OCI-M1 (cell line): ENCODE data around the gene TCP11L2.
A peak's percentile ranks its signal among the peaks of the same experiment; 100 is the strongest.
"Not testable (repeated sequence)": the region's sequence is repeated elsewhere in the genome, so short reads cannot be mapped to it uniquely, and the experiment has no call there.

ENCODE experiments used
- DNase-seq: peaks from one replicate; lab custom pipeline; 2025; lab: John Stamatoyannopoulos, UW

TCP11L2 gene

DNA sequence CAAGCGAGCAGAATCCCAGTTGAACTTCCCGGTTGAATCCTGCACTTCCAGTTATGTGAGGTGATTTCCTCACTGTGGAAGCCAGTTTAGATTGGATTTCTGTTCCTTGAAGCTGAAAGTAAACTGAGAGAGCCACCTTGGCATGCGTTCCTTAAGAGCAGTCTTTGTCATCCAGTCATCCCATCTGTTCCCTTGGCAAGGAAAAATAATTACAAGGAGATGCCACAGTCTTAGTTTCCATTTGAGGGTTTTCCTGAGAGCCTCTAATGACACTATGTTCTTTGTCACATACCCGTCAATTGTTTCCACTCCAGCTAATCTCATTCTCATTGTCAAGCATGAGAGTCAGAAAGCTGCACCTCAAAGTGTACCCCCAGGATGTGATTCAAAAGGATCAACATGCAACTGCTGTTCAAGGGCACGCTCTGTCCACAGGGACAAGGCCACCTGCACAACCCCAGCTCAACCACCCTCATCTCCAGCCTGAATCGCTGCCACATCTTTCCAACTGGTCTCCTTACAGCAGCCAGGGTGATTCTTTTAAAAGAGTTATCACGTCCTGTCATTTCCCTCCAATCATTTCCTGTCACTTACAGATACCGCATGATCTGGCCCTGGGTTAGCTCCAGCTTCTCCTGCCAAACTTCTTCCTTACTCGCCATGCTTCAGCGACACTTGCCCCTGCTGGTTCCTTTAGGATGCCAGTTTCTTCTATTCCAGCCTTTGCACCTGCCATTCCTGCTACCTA lies 18.0 kb upstream of the TCP11L2 start:
- DNase-seq: no peak

DNA sequence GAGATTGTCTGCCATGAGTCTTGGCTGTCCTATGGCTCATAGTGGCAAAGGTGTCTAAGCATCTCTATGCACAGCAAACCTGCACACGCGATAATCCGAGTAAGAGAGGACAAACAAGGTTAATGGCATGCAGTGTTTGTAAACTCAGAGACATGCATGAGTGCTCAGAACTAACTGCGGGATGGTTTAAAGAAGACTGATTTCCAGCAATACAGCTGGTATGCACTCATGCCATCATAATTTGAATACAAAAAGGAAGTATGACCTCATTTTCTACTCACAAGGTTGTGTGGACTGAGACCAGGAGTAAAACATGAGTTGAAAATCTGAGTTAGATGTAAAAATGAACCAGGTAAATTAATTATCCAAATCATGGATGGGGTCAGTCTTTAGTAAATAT lies 16.6 kb upstream of the TCP11L2 start:
- no peak for DNase-seq

DNA sequence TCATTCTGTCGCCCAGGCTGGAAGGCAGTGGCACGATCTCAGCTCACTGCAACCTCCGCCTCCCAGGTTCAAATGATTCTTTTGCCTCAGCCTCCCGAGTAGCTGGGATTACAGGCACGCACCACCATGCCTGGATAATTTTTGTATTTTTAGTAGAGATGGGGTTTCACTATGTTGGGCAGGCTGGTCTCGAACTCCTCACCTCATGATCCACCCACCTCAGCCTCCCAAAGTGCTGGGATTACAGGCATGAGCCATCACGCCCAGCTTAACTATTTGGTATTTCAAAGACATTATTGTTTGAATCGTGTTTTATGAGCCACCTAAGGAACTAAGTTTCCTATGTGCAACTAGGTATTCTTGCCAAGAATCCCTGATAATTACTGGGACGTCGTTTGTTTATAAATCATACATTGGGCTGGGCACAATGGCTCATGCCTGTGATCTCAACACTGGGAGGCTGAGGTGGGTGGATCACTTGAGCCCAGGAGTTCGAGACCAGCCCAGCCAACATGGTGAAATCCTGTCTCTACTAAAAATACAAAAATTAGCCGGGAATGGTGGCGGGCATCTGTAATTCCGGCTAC lies 15.9 kb upstream of the TCP11L2 start:
- not testable (repeated sequence) for DNase-seq

DNA sequence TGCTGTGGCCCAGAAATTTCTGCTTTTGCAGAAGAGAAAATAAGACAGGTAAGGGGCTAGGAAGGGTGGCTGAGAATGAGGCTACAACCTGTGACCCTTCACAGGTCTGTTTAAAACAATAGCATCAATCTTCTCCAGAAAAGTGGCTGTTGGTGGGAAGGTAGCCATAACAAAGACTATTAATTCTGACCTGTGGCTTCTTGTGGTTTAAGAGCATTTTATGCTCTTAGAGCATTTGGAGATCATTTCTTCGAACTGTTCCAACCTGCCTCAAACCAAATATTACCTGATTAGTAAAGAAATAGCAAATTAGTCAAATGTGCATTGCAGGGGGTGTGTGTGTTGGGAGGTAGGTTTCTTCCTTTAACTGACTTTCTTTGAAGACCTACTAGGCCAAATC lies 15.2 kb upstream of the TCP11L2 start:
- DNase-seq: no peak

DNA sequence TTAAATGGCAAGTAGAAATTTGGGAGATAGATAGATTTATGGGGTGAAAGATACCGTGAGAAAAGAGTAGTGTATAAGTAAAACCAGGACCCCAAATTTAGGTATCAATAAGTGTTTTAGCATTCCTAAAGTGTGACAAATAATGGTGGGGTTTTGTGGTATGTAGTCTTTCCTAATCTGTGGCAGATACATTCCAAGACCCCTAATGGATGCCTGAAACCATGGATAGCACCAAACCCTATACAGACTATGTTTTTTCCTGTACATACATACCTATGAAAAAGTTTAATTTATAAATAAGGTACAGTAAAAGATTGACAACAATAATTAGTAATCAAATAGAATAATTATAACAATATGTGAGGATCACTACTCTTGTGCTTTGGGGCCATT lies 14.4 kb upstream of the TCP11L2 start:
- DNase-seq: no peak

DNA sequence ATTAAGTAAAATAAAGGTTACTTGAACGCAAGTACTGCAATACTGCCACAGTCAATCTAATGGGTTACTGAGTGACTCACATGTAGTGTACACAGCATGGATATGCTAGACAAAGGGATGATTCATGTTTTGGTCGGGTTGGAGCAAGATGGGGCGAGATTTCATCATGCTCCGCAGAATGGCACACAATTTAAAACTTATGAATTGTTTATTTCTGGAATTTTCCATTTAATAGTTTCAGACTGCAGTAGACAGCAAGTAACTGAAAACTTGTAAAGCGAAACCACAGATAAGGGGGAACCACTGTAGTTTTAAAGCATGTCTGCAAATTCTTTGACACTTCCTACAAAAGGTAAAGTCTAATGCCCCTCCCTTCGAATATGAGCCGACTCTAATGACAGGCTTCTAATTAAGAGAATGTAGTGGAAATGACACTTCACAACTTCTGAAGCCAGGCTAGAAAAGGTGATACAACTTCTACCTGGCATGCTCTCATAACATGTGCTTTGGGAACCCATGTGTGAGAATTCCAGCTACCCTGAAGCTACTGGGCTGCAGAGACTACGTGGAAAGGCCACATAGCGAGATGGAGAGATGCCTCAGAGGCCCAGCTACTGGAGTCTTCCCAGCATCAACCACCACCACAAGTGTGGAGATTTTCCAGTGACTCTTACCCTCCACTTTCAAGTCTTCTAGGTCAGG lies 13.9 kb upstream of the TCP11L2 start:
- DNase-seq: peak; percentile 78

DNA sequence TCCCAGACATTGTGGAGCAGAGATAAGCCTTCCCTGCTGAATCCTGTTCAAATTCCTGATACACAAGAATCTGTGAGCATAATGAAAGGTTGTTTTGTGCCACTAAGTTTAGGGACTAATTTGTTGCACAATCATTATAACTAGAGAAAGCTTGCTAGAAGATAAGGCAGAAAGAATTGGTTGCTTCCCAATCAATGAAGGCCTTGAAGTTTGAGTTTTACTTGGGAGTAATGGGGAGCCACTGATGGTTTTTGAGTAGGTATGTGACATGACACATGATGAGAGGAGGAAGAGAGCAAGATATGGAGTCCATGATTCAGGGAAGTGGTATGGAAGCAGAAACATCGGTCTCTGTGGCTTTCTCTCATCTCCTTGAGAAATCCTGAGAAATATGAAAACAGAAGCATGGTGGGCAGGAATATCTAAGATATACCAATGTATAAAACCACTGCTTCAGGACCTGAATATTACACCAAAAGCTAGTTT lies 13.3 kb upstream of the TCP11L2 start:
- DNase-seq: peak; percentile 47

DNA sequence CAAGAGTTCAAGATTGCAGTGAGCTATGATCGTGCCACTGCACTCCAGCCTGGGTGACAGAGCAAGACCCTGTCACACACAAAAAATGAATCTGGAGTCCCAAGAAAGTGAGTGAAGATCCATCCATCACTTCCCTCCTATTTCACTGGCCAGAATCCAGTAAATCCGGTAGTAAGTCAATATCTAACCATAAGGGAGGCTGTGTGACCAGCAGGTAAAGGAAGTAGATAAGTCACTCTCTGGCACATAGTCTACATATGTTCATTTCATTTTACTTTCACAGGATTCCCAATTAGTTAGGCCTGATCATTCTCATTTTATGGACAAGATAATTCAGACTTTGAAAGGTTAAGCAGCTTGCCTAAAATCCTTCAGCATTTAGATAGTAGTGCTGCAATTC lies 11.9 kb upstream of the TCP11L2 start:
- no peak for DNase-seq

DNA sequence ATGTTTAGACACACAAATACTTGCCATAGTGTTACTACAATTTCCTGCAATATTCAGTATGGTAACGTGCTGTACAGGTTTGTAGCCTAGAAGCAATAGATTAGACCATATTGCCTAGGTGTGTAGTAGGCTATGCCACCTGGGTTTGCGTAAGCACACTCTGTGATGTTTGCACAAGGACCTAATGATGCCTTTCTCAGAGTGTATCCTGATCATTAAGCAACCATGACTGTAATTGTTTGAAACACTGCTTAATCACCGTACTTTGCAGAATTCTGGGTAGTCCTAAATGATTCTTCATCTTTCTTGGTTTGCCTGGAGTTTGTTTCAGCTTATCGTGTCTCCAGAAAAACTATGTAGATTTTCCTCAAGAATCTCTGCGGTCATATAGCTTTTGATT lies 11.2 kb upstream of the TCP11L2 start:
- DNase-seq: no peak

DNA sequence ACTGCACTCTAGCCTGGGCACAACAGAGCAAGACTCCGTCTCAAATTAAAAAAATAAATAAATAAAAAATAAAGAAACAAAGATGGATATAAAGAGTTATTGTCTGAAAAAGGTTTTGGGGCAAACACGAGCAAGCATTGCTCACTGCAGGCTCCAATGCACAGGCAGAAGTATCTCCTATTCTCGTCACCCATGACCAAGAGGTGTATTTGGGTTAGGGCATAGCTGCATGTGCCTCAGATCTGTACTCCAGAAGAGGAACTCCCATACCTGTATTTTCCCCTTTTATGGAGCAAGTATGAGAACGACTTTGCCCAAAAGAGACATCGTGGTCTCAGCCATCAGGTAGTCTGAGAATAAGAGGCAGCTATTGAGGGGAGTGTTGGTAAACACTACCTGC lies 10.2 kb upstream of the TCP11L2 start:
- DNase-seq: no peak

DNA sequence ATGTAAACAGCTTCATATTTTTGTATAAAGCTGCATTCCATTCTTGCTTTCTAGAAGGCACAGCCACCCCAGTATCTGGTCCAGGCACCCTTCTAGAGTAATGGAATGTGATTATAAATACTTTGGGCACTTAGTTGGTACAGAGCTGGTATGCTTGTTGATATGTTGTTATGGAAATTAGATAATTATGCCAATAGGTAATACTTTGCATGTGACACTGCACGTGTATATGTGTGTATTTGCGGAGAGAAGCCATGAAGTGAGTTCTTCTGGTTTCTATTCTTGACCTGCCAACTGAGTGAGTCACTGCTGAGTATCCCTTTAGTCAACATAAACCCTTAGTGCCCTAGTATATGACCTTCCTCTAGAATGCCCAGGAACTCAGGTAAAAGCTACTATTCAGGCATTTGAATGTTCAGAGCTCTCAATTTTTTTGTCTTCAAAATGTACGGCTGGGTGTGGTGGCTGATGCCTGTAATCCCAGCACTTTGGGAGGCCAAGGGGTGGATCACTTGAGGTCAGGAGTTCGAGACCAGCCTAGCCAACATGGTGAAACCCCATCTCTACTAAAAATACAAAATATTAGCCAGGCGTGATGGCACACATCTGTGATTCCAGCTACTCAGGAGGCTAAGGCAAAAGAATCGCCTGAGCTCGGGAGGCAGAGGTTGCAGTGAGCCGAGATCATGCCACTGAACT lies 6.2 kb upstream of the TCP11L2 start:
- no peak for DNase-seq

DNA sequence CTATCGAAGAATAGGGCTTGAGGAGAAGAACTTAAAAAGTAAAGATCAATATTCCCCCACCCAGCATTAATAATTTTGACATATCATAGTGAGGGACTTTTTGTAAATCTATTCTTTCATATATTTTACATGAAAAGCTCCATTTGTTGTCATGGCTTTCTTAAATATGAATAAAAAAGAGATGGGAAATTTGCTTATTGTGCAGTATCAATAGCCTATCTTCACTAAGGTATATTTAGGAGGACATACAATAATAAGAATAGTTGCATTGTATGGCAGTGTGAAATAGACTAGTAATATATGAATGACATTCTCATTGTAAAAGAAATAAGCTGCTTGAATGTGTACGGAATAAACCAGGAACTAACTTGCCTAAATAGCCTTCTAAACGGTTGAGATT lies 5.5 kb upstream of the TCP11L2 start:
- no peak for DNase-seq

DNA sequence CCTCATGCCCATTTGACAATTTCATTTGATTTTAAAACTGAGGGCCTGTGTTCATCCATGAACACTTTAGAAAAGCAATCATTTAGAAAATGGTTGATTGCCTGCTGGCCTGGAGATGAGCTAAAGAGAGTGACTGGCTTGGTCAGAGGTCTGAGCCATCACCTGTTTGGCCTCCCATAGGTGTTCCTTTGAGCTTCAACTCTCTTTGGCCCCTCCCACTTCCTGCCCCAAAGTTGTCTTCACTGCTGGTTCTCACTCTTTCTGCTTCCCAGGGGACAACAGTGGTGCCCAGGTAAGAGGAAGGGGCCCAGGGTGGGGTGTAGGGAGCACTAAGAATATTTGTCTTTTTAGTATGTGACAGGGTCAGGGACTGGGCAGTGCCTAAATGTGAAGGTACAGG lies 4.9 kb upstream of the TCP11L2 start:
- no peak for DNase-seq

DNA sequence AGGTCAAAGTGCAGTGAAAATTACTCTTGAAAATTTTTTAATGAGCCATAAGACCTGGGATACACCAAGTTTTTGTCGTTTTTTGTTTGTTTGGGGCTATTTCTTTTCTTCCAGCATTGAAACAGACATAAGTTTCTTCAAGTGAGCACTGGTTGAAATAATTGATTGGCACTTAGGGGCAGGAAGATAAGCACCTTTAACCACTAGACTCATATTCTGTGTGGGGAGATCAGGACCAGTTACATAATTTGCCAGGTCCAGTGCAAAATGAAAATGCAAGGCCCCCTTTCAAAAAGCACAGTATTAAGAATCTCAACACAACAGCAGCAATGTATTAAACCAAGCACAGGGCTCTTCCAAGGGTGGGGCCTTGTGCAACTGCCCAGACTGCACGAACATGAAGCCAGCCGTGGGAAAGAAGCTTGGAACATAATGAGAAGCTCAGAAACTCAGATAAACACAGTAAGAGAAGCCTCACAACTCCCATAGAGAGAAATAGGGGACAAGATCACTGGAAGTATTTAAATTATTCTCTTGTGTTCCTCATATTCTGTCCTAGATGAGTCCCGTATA lies 3.2 kb upstream of the TCP11L2 start:
- DNase-seq: peak; percentile 58

DNA sequence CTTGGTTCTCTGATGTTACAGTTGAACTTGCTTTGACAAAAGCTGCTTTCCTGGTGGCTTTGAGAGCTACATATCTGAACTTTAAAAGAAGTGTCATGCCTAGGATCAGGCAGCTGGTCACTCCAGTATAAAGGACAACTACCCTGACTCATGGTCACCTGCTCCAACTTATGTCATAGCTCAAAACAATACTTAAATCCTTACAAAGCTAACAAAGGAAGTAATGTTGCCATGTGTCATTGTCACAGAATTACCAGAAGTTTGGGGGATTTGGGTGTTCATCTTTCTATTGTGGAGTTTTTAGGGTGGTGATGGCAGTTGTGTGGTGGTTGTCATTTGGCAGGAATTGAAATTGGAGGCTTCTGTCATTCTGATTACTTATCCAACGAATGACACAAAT lies 1.8 kb upstream of the TCP11L2 start:
- DNase-seq: peak; percentile 26

DNA sequence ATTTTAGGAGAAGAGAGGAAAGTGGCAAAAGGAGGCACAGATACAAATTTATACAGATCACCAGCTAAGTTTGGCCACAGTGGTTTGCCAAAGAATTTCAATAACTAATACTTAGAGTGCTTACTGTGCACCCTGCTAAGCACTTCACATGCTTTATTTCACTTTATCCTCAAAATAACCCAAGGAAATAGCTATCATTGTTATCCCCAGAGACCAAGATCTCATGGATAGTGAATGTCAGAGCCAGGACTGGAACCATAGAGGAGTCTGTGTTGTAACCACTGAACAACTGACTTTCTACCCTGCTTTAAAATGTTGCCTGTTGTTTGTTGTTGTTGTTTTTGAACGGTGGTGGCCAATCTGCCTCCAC lies 1.3 kb upstream of the TCP11L2 start:
- no peak for DNase-seq

DNA sequence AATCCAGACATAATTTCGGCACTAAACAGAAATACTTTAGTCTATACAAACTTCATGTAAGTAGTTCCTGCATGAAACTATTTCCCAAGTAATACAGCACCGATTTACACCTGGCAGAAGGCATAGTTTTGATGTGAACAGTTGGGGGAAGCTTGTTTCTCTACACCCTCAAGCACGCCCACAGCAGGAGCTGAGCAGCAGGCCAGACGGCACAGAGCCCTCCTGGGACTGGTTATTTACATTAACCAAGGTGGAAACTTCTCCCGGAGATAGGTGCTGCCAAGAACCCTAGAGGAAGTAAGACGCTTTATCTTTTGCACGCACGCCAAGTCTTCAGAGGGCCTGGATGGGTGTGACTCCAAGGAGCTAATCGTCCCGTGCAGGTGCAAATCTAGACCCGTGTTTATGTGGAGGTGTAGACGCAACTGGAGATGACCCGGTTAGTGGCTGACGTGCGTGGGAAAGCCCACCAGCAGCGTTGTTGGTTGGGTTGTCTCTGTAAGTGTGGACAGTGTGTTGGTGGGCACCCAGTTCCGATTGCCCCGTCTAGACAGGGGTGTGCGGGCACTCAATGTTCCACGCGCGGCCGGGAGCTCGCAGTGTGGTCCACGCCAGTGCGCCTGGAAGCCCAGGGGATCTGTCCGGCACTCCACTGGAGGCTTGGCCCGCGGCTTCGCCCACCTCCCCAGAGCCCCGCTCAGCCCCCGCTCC lies 767 bp upstream of the TCP11L2 start:
- peak; percentile 91 for DNase-seq

DNA sequence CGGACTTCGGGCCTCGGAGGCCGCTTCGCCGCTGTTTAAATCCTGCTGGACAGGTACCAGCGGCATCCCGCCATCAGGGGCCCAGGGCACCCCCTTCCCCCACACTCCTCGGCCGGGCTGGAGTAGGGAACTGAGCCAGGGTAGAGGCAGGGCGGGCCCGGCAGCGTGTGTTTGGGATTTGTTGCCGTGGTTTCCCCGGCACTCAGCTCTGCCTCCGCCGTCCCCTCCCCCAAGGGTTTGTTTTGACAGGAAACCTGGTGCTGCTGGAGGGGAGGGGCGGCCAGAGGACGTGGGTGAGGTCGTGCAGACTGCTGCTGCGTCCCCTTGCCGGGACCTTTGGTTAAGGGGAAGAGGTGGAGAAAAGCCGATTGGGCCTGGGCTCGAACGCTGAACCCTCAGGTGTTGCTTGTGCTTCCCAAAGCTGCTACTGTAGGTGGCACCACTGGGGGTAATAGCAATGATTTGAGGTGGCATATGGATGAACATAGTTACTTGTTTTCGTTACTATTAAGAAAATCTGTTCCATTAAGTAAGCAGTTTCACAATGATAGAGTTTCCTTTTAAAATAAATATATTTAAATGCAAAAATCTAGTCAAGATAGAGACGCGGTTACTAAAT lies 778 bp downstream of the TCP11L2 start:
- DNase-seq: peak; percentile 59

DNA sequence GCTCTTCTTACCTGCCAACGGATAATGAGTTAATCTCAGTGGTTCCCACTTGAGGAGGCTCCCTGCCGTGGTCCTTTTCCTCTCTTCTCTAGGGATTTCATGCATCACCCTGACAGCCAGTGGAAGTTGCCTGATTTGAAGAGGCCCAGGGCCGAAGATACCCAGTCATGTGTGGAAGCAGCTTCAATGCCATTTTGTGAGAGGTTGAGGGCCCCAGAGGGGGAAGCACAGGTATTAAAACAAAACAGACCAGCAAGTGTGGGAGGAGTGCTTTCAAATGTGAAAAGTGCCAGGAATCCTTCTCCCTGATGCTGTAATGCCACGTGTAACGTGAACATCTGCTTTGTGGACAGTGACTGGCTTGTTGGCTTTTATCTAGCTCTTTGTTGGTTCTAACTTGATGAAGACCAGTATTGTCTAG lies 1.5 kb downstream of the TCP11L2 start:
- DNase-seq: no peak

DNA sequence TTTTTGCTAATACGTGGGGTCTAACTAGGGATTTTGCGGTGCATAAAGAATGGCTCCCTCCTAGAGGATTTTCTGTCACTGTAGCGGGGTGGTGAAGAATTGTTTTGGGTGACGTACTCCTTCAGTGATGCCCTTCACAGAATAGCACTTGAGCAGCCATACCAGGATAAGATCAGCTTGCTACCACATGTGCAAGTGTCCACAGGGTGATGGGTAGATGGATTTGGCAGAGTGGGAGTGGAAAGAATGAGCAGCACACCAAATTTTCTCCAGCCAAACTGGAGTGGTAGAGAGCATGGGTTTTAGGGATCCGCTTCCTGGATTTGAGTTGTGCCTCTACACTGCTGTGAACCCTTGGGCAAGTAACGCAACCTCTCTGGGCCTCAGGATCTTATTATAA lies 2.3 kb downstream of the TCP11L2 start:
- no peak for DNase-seq

DNA sequence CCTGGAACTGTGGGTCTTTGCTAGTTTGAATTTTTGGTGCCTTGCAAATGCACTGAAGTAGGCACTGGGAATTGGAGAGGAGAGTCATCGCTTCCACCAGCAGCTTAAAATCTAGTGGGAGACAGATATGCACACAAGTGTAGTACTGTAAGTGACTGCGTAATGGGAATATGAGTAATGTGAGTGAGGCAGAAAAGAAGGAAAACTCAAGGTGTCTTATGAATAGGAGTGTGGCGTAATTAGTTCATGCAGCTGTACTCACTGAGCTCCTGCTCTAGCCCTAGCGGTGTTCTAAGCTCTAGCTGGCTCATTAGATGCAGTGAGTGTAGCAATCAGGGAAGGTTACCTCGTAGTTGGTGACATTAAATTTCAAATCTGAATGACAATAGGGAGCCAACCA lies 2.8 kb downstream of the TCP11L2 start:
- no peak for DNase-seq
